Measurements from ENCODE around the gene WNT6.

The WNT6 gene

GRCh38 chr2:218878926-218879761 is 19.5 kb downstream of the WNT6 start:
- DNase-seq: no peak

- no peak for DNase-seq
Measured at GRCh38 chr2:218879776-218880101, 20.1 kb downstream of the WNT6 start.

GRCh38 chr2:218880102-218880858 is 20.7 kb downstream of the WNT6 start, which contains the start of gene WNT10A:
TSS of gene WNT10A (plus strand) at chr2:218880852. CDS start at chr2:218880996, 144 bp downstream.
- no peak for DNase-seq

- DNase-seq: no peak
Measured at GRCh38 chr2:218880859-218881594, 21.4 kb downstream of the WNT6 start.

- no peak for DNase-seq
Measured at GRCh38 chr2:218881744-218882460, 22.3 kb downstream of the WNT6 start.

GRCh38 chr2:218882461-218882816 is 22.8 kb downstream of the WNT6 start:
- no peak for DNase-seq

GRCh38 chr2:218882866-218883366 is 23.3 kb downstream of the WNT6 start:
- no peak for DNase-seq

- no peak for DNase-seq
Measured at GRCh38 chr2:218883491-218884490, 24.2 kb downstream of the WNT6 start.

- DNase-seq: no peak
Measured at GRCh38 chr2:218884519-218884918, 24.9 kb downstream of the WNT6 start.

- no peak for DNase-seq
Measured at GRCh38 chr2:218885981-218886947, 26.7 kb downstream of the WNT6 start.

GRCh38 chr2:218887079-218887478 is 27.5 kb downstream of the WNT6 start:
- DNase-seq: no peak

- DNase-seq: no peak
Measured at GRCh38 chr2:218888341-218888740, 28.7 kb downstream of the WNT6 start.

GRCh38 chr2:218889937-218890336 is 30.3 kb downstream of the WNT6 start:
- DNase-seq: no peak

- DNase-seq: no peak
Measured at GRCh38 chr2:218890369-218890768, 30.8 kb downstream of the WNT6 start.

GRCh38 chr2:218891275-218892135 is 31.9 kb downstream of the WNT6 start:
- DNase-seq: no peak

- DNase-seq: peak; percentile 90
Measured at GRCh38 chr2:218892693-218893348, 33.2 kb downstream of the WNT6 start.

- no peak for DNase-seq
Measured at GRCh38 chr2:218893349-218894150, 33.9 kb downstream of the WNT6 start.
